HG03432 (cell line): ENCODE data around the gene ADD3.
A peak's percentile ranks its signal among the peaks of the same experiment; 100 is the strongest.
"Not testable (repeated sequence)": the region's sequence is repeated elsewhere in the genome, so short reads cannot be mapped to it uniquely, and the experiment has no call there.

Experiments used
- ATAC-seq: cut with Tn5 transposase; IDR thresholded peaks from one replicate; pipeline ENCODE4 v1.9.1; 2021; ENCODE audit warnings: mild to moderate bottlenecking, moderate library complexity; ENCODE audit not compliant: unreplicated experiment

ADD3 gene

GRCh38 chr10:109975244-109976190, 32.3 kb upstream of the ADD3 start:
- no peak for ATAC-seq

- ATAC-seq, result no peak
Observed at GRCh38 chr10:109976681-109977080, 31.1 kb upstream of the ADD3 start.

- no peak for ATAC-seq
Observed at GRCh38 chr10:109977382-109977806, 30.4 kb upstream of the ADD3 start.

- no peak for ATAC-seq
Observed at GRCh38 chr10:109978481-109978880, 29.3 kb upstream of the ADD3 start.

- ATAC-seq, result no peak
Observed at GRCh38 chr10:109979215-109979614, 28.6 kb upstream of the ADD3 start.

GRCh38 chr10:109981650-109982049, 26.1 kb upstream of the ADD3 start:
- ATAC-seq, result no peak

GRCh38 chr10:109982123-109982522, 25.7 kb upstream of the ADD3 start:
- no peak for ATAC-seq

GRCh38 chr10:109982812-109983211, 25.0 kb upstream of the ADD3 start:
- ATAC-seq, result no peak

GRCh38 chr10:109984013-109984412, 23.8 kb upstream of the ADD3 start:
- ATAC-seq, result no peak

GRCh38 chr10:109985768-109986167, 22.0 kb upstream of the ADD3 start:
- not testable (repeated sequence) for ATAC-seq

GRCh38 chr10:109987452-109988211, 20.2 kb upstream of the ADD3 start:
- ATAC-seq, result peak; percentile 53

- peak; percentile 42 for ATAC-seq
Observed at GRCh38 chr10:109988212-109988596, 19.6 kb upstream of the ADD3 start.

- no peak for ATAC-seq
Observed at GRCh38 chr10:109991266-109991855, 16.4 kb upstream of the ADD3 start.

GRCh38 chr10:109992485-109992884, 15.3 kb upstream of the ADD3 start:
- ATAC-seq, result no peak

GRCh38 chr10:109993551-109994330, 14.0 kb upstream of the ADD3 start:
- no peak for ATAC-seq

GRCh38 chr10:109994711-109995577, 12.8 kb upstream of the ADD3 start:
- no peak for ATAC-seq

GRCh38 chr10:109995595-109995994, 12.2 kb upstream of the ADD3 start:
- ATAC-seq, result no peak

GRCh38 chr10:109996225-109996624, 11.6 kb upstream of the ADD3 start:
- peak; percentile 83 for ATAC-seq

- peak; percentile 45 for ATAC-seq
Observed at GRCh38 chr10:109996766-109997171, 11.0 kb upstream of the ADD3 start.

GRCh38 chr10:109997233-109997632, 10.6 kb upstream of the ADD3 start:
- no peak for ATAC-seq
